Lung microvascular endothelial cell (primary cell): ENCODE data around the gene KASH5. TPM values are rescaled to one million over a fixed set of nuclear protein-coding genes. Genes with fewer than 3 reads are reported as not detected.

ENCODE experiments used
- DNase-seq, 2 donors: peaks; one replicate each; pipeline versions ENCODE4 v3.0.0 to v3.0.0-alpha.2; 2010; ENCODE audit warnings: low read depth in 2 of 2
- total RNA-seq: library from RNA; depleted of rRNA; stranded (reverse); fragments of >200 nt; gene quantifications from 2 replicates; pipeline ENCODE4 v1.2.1, GENCODE V29; 2014

Gene KASH5
- total RNA-seq, 1 donor from 2014 or later: not detected

GRCh38 chr19:49395581-49396407 lies 7.7 kb downstream of the KASH5 start:
- no peak for DNase-seq

- no peak for DNase-seq
These were observed 8.9 kb downstream of the KASH5 start for GRCh38 chr19:49396738-49397505.

GRCh38 chr19:49398001-49398615 lies 10.1 kb downstream of the KASH5 start:
- DNase-seq: no peak

GRCh38 chr19:49398931-49399330 lies 10.9 kb downstream of the KASH5 start:
- no peak for DNase-seq

GRCh38 chr19:49400029-49400428 lies 12.0 kb downstream of the KASH5 start:
- DNase-seq: no peak

- DNase-seq: no peak
These were observed 15.5 kb downstream of the KASH5 start for GRCh38 chr19:49403404-49404187.

- DNase-seq: no peak
These were observed 19.0 kb downstream of the KASH5 start for GRCh38 chr19:49407079-49407478.

- DNase-seq: no peak
These were observed 19.5 kb downstream of the KASH5 start for GRCh38 chr19:49407482-49408015.

GRCh38 chr19:49408816-49409440 lies 20.9 kb downstream of the KASH5 start:
- DNase-seq: no peak

GRCh38 chr19:49409441-49410029 lies 21.5 kb downstream of the KASH5 start:
- no peak for DNase-seq

- no peak for DNase-seq
These were observed 23.8 kb downstream of the KASH5 start for GRCh38 chr19:49411681-49412326.

GRCh38 chr19:49413348-49413747 lies 25.3 kb downstream of the KASH5 start:
- DNase-seq: peak in 1 of 2 donors; percentile 10

- DNase-seq: no peak
These were observed 26.2 kb downstream of the KASH5 start for GRCh38 chr19:49414256-49414655.

GRCh38 chr19:49415102-49415809 lies 27.2 kb downstream of the KASH5 start:
- DNase-seq: no peak

- DNase-seq: no peak
These were observed 27.8 kb downstream of the KASH5 start for GRCh38 chr19:49415810-49416200.

- DNase-seq: no peak
These were observed 29.0 kb downstream of the KASH5 start for GRCh38 chr19:49417088-49417487.

- no peak for DNase-seq
These were observed 30.5 kb downstream of the KASH5 start for GRCh38 chr19:49418511-49418910.

- DNase-seq: no peak
These were observed 31.1 kb downstream of the KASH5 start for GRCh38 chr19:49419173-49419572.

- DNase-seq: no peak
These were observed 32.2 kb downstream of the KASH5 start for GRCh38 chr19:49420227-49420626.
